Heart left ventricle (tissue), 16 donors: ENCODE results near the gene ADCY7. TPM values are rescaled to one million over a fixed set of nuclear protein-coding genes. Genes with fewer than 3 reads are reported as not detected.
A peak's percentile ranks its signal among the peaks of the same experiment; 100 is the strongest.
"Not testable (repeated sequence)": the region's sequence is repeated elsewhere in the genome, so short reads cannot be mapped to it uniquely, and the experiment has no call there.

Source experiments
- ATAC-seq, 4 donors: fragments of 200-7000 bp; cut with Tn5 transposase; one replicate each; pipeline ENCODE4 v1.9.1; 2020 to 2022; ENCODE audit warnings: moderate library complexity in 4 of 4, mild to moderate bottlenecking in 3 of 4, moderate number of reproducible peaks in 1 of 4
- DNase-seq, 5 donors: peaks; one replicate each; pipeline ENCODE4 v3.0.0-alpha.2; 2020
- H3K27ac ChIP-seq, 12 donors: fragments of 200-600 bp; sonication (generic) in 4 of 12; one replicate each; pipeline versions ENCODE4 v1.5.0 to v1.8.0; 2016 to 2022; ENCODE audit warnings: mild to moderate bottlenecking in 2 of 12
- H3K27me3 ChIP-seq, 9 donors: fragments of 200-600 bp; sonication (generic) in 2 of 9; one replicate each; pipeline versions ENCODE4 v1.5.1 to v1.8.0; 2016 to 2022; ENCODE audit warnings: mild to moderate bottlenecking in 3 of 9
- H3K36me3 ChIP-seq, 9 donors: fragments of 200-600 bp; sonication (generic) in 2 of 9; one replicate each; pipeline versions ENCODE4 v1.5.0 to v1.8.0; 2018 to 2022; ENCODE audit warnings: mild to moderate bottlenecking in 2 of 9
- H3K4me1 ChIP-seq, 12 donors: fragments of 200-600 bp; sonication (generic) in 4 of 12; one replicate each; pipeline versions ENCODE4 v1.5.0 to v1.8.0; 2016 to 2022; ENCODE audit warnings: mild to moderate bottlenecking in 3 of 12
- H3K4me3 ChIP-seq, 12 donors: fragments of 200-600 bp; sonication (generic) in 4 of 12; one replicate each; pipeline versions ENCODE4 v1.5.0 to v1.8.0; 2017 to 2022; ENCODE audit warnings: mild to moderate bottlenecking in 9 of 12, moderate library complexity in 4 of 12
- H3K9me3 ChIP-seq, 12 donors: fragments of 200-600 bp; sonication (generic) in 4 of 12; one replicate each; pipeline versions ENCODE4 v1.5.0 to v1.8.0; 2016 to 2022; ENCODE audit warnings: mild to moderate bottlenecking in 1 of 12
- CTCF ChIP-seq, 12 donors: fragments of 200-600 bp; sonication (generic) in 4 of 12; IDR thresholded peaks; one replicate each; pipeline versions ENCODE4 v1.5.0 to v1.8.0; 2018 to 2022; ENCODE audit warnings: antibody characterized with exemption in 12 of 12, mild to moderate bottlenecking in 5 of 12
- POLR2A ChIP-seq, 2 donors: fragments of 450-650 bp; IDR thresholded peaks; one replicate each; pipeline ENCODE4 v1.6.1; 2017; ENCODE audit warnings: antibody characterized with exemption in 2 of 2, mild to moderate bottlenecking in 2 of 2, moderate library complexity in 2 of 2
- WGBS, 4 donors: extraction: QIAGEN DNeasy Blood & Tissue Kit in 2 of 4; methylation state at CpG; one replicate each; pipeline versions ENCODE4 v1.1.5 to v1.1.7; 2013 to 2018; 5-methylcytosine and 5-hydroxymethylcytosine counted together
- intact Hi-C, 10 donors: fragments of 100-400 bp; cut with DNase I; formaldehyde crosslinking; loops; one replicate each; pipeline versions ENCODE4 v1.11.1 to v1.14.2; 2022
- polyA plus RNA-seq, 2 donors: library from polyadenylated mRNA; stranded (reverse); fragments of 200-250 nt; gene quantifications; one replicate each; pipeline ENCODE4 v1.2.3, GENCODE V29; 2013
- total RNA-seq, 9 donors: library from RNA; depleted of rRNA in 2 of 9; stranded (reverse); fragments of >200 nt in 2 of 9; fragmentation: NEBNext Ultra II Directional in 3 of 9; extraction: Animal tissue kit (Norgen Biotek cat#: 25700) in 3 of 9; gene quantifications; one replicate each; pipeline versions ENCODE4 v1.1.0 to v1.2.4, GENCODE V29; 2016 to 2023
- donor health status: ischemic (EF 13 %, LVEDD 7.1; RV severe dilation, severe dysfunction).
- donor health status: healthy with polysubstance abuse.
- donor health status: DM: no; HTN: yes; CAD: no.
- donor health status: DM: no; HTN: no; CAD: no.
- donor health status: ischemic (EF 25% LVEDD 6.9; RV normal size, moderate dysfunction).
- donor health status: ischemic (EF 25% LVEDD 5.7; RV mildly dilated, moderate dysfunction).
- donor health status: healthy.
- donor health status: DM: yes; HTN: yes; CAD: no.
- donor health status: ischemic (EF 35%, LVEDD 5.7; RV mildly dilated, moderate dysfunction).
- donor health status: nonischemic (EF 11% LVEDD 7.7; RV severe dilation, severe dysfunction).
- donor health status: DM: yes; HTN: yes; CAD: no.
- donor health status: PGD.
- donor health status: ischemic (EF 29% LVEDD 5.4; RV normal size, mild dysfunction).
- donor health status: nonischemic (EF 23%, LVEDD 6.1; RV moderate dilation, normal function).

The ADCY7 gene
- total and polyA plus RNA-seq, 11 donors = 3.2 to 46.7 (median 5.3) TPM

DNA sequence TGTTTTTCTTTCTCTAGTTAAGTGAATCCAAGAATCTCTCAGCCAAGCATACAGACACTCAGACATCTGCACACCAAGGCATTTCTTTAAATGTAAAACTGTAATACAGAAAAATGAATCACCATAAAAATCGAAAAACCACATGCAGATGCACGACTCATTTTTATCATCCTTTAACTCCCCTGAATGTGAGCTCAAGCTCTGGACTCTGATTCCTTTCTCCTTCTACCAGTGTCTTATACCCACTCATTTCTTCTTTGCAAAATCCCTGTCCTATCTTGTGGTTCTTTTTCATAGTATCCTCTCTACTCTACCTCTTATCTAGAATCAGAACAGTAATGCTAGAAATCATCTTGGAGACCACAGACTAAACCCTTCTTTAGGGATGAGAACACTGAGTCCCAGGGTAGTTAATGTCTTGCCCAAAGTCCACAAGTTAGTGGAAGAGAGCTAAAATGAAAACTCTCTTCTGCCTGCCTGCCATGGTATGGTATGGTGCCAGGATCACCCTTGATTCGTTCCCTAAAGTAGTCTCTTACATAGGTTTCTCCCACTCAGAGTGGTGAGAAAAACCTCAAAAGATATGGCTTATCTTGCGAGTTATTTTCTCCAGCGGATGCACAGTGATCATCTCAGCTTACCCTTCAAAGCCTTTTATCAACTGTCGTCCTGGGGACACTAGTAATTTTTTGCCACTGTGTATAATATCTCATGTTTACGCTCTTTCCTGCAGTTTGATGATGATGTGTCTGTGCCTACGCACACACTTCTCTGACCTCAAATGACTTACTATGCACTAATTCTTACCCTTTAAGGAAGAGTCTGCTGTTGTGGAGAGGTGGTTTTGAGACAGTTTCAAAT is 72.2 kb downstream of the ADCY7 start:
- no peak for ATAC-seq
- WGBS, 4 donors = 85 to 89% (median 86%) methylated on average over 8 of the region's 8 CpGs
- Histone ChIP-seq H3K4me3 (no peak overlapping the region), H3K9me3 (no peaks in the 10 kb centered on the region), H3K27ac (peak overlapping the region in 1 of 12 donors; percentile 29), H3K4me1 (peaks cover 0 to 12% (median 0%) of the 10 kb centered on the region in 12 donors), H3K27me3 (no peaks in the 10 kb centered on the region), H3K36me3 (peaks cover 0 to 82% (median 68%) of the 10 kb centered on the region in 9 donors)
- TF ChIP-seq CTCF (IDR thresholded peaks at IDR 0.05) (no peak), POLR2A (IDR thresholded peaks at IDR 0.05) (no peak)
- intact Hi-C loops = no loop called here
- no peak for DNase-seq

DNA sequence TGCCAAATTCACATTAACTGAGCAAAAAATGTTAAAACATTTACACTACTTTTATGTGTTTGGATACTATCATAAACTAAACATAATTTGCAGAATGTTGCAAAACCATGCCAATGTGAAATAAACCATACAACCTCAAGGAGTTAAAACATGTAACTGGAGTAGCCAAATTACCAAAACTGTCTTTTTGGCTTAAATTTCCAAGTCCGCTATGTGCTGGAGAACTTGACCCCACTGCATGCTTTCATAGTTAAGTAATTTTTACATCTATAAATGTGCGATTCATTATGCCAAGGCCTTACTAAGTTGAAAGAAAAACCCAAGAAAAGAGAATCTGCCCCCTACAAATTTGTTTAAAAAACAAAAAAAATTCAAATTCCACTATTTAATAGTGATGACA is 74.2 kb downstream of the ADCY7 start:
- peaks cover 0 to 71% (median 60%) of the 10 kb centered on the region in 9 donors for H3K36me3 ChIP-seq
- no peak for TF ChIP-seq CTCF (IDR thresholded peaks at IDR 0.05)
- no peak for TF ChIP-seq POLR2A (IDR thresholded peaks at IDR 0.05)
- peaks cover 0 to 12% (median 0%) of the 10 kb centered on the region in 12 donors for H3K4me1 ChIP-seq
- no peaks in the 10 kb centered on the region for H3K27me3 ChIP-seq
- no peak for ATAC-seq
- WGBS, 4 donors = 69 to 87% (median 79%) methylated on average over 2 of the region's 2 CpGs
- no peaks in the 10 kb centered on the region for H3K9me3 ChIP-seq
- H3K27ac ChIP-seq = no peak overlapping the region
- DNase-seq = no peak
- intact Hi-C loops = no loop called here
- H3K4me3 ChIP-seq = no peak overlapping the region

- ATAC-seq, H3K27me3 ChIP-seq, H3K9me3 ChIP-seq, DNase-seq, H3K27ac ChIP-seq, intact Hi-C loops, H3K4me3 ChIP-seq, H3K4me1 ChIP-seq: not testable (repeated sequence)
- peaks cover 0 to 66% (median 49%) of the 10 kb centered on the region in 9 donors for H3K36me3 ChIP-seq
- WGBS, 4 donors = 73 to 84% (median 78%) methylated on average over 5 to 8 of the region's 8 CpGs
These were observed 77.2 kb downstream of the ADCY7 start for GRCh38 chr16:50343566-50343965.

DNA sequence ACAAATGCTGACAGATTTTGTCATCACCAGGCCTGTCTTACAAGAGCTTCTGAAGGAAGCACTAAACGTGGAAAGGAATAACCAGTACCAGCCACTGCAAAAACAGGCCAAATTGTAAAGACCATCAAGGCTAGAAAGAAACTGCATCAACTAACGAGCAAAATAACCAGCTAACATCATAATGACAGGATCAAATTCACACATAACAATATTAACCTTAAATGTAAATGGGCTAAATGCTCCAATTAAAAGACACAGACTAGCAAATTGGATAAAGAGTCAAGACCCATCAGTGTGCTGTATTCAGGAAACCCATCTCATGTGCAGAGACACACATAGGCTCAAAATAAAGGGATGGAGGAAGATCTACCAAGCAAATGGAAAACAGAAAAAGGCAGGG is 78.9 kb downstream of the ADCY7 start:
- 82 to 98% (median 89%) methylated on average over 2 of the region's 2 CpGs for WGBS, 4 donors
- H3K27me3 ChIP-seq, ATAC-seq, H3K9me3 ChIP-seq, H3K4me3 ChIP-seq, H3K4me1 ChIP-seq, H3K27ac ChIP-seq, DNase-seq, intact Hi-C loops: not testable (repeated sequence)
- peaks cover 0 to 65% (median 49%) of the 10 kb centered on the region in 9 donors for H3K36me3 ChIP-seq

- Histone ChIP-seq H3K36me3 (peaks cover 0 to 75% (median 65%) of the 10 kb centered on the region in 9 donors), H3K27ac (no peak overlapping the region), H3K9me3 (peaks cover 0 to 6% (median 0%) of the 10 kb centered on the region in 12 donors), H3K4me1 (peaks cover 0 to 6% (median 0%) of the 10 kb centered on the region in 12 donors), H3K4me3 (no peak overlapping the region), H3K27me3 (no peaks in the 10 kb centered on the region)
- intact Hi-C loops = loop anchor here in 8 of 10 donors (5.0 to 10.0 kb wide), 6 partner anchors 106 to 326 kb away; partner anchors contain the start of genes CNEP1R1 (in 2 of the 8) and TENT4B (in 1 of the 8)
- WGBS, 4 donors = 94 to 98% (median 97%) methylated on average over 5 of the region's 5 CpGs
- DNase-seq = no peak
- TF ChIP-seq POLR2A (IDR thresholded peaks at IDR 0.05) (no peak), CTCF (IDR thresholded peaks at IDR 0.05) (no peak)
- ATAC-seq = no peak
These were observed 84.8 kb downstream of the ADCY7 start for GRCh38 chr16:50351116-50351515.
